ENCODE data around the gene SNX6. TPM values are rescaled to one million over a fixed set of nuclear protein-coding genes. Genes with fewer than 3 reads are reported as not detected.

The SNX6 gene
- total and polyA plus RNA-seq, 2 experiments from 2014 or later: 110 to 157 TPM

DNA sequence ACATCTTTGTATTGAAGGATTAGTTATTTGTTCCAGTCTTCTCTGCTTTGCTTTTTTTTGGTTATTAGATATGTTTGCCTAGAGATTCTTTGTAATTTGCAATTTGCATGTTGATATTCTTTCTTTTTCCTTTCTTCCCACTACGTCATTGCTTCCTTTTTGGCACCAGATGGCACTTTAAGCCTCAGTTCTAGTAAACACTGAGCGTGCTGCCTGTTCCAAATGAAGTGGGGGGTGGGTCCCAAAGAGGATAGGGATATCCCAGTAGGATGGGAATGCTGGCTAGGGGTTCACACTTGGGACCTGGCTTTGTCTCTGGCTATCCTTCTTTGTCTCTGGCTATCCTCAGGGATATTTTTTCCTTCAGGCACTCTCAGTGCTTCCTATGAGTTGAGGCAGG, 107.5 kb downstream of the SNX6 start:
- no peak overlapping the region for H3K27ac ChIP-seq (ENCODE audit: low read depth)
- peaks cover 39% of the 10 kb centered on the region for H3K36me3 ChIP-seq (ENCODE audit: insufficient read depth)
- no peaks in the 10 kb centered on the region for H3K9me3 Mint-ChIP-seq
- TF ChIP-seq NANOG (IDR thresholded peaks at IDR 0.05; ENCODE audit: borderline replicate concordance) (no peak), CREB1 (CRISPR knock-in tag; IDR thresholded peaks at IDR 0.05; ENCODE audit: low read depth) (no peak), ZNF331 (CRISPR knock-in tag; IDR thresholded peaks at IDR 0.05; ENCODE audit: low read depth) (no peak), EZH2 (IDR thresholded peaks at IDR 0.05; ENCODE audit: low read depth, unreplicated experiment) (no peak), EZH2phosphoT487 (IDR thresholded peaks at IDR 0.05; ENCODE audit: unreplicated experiment) (no peak), ZNF114 (CRISPR knock-in tag; IDR thresholded peaks at IDR 0.05) (no peak), STAT1 (IDR thresholded peaks at IDR 0.05; ENCODE audit: unreplicated experiment) (no peak), JUNB (IDR thresholded peaks at IDR 0.05; ENCODE audit: unreplicated experiment) (no peak), POLR2AphosphoS5 (IDR thresholded peaks at IDR 0.05; ENCODE audit: low read depth) (no peak)
- TF ChIP-seq, protein P1, sequence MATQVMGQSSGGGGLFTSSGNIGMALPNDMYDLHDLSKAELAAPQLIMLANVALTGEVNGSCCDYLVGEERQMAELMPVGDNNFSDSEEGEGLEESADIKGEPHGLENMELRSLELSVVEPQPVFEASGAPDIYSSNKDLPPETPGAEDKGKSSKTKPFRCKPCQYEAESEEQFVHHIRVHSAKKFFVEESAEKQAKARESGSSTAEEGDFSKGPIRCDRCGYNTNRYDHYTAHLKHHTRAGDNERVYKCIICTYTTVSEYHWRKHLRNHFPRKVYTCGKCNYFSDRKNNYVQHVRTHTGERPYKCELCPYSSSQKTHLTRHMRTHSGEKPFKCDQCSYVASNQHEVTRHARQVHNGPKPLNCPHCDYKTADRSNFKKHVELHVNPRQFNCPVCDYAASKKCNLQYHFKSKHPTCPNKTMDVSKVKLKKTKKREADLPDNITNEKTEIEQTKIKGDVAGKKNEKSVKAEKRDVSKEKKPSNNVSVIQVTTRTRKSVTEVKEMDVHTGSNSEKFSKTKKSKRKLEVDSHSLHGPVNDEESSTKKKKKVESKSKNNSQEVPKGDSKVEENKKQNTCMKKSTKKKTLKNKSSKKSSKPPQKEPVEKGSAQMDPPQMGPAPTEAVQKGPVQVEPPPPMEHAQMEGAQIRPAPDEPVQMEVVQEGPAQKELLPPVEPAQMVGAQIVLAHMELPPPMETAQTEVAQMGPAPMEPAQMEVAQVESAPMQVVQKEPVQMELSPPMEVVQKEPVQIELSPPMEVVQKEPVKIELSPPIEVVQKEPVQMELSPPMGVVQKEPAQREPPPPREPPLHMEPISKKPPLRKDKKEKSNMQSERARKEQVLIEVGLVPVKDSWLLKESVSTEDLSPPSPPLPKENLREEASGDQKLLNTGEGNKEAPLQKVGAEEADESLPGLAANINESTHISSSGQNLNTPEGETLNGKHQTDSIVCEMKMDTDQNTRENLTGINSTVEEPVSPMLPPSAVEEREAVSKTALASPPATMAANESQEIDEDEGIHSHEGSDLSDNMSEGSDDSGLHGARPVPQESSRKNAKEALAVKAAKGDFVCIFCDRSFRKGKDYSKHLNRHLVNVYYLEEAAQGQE (IDR thresholded peaks at IDR 0.05; ENCODE audit: unreplicated experiment): no peak
- TF ChIP-seq, protein P2, sequence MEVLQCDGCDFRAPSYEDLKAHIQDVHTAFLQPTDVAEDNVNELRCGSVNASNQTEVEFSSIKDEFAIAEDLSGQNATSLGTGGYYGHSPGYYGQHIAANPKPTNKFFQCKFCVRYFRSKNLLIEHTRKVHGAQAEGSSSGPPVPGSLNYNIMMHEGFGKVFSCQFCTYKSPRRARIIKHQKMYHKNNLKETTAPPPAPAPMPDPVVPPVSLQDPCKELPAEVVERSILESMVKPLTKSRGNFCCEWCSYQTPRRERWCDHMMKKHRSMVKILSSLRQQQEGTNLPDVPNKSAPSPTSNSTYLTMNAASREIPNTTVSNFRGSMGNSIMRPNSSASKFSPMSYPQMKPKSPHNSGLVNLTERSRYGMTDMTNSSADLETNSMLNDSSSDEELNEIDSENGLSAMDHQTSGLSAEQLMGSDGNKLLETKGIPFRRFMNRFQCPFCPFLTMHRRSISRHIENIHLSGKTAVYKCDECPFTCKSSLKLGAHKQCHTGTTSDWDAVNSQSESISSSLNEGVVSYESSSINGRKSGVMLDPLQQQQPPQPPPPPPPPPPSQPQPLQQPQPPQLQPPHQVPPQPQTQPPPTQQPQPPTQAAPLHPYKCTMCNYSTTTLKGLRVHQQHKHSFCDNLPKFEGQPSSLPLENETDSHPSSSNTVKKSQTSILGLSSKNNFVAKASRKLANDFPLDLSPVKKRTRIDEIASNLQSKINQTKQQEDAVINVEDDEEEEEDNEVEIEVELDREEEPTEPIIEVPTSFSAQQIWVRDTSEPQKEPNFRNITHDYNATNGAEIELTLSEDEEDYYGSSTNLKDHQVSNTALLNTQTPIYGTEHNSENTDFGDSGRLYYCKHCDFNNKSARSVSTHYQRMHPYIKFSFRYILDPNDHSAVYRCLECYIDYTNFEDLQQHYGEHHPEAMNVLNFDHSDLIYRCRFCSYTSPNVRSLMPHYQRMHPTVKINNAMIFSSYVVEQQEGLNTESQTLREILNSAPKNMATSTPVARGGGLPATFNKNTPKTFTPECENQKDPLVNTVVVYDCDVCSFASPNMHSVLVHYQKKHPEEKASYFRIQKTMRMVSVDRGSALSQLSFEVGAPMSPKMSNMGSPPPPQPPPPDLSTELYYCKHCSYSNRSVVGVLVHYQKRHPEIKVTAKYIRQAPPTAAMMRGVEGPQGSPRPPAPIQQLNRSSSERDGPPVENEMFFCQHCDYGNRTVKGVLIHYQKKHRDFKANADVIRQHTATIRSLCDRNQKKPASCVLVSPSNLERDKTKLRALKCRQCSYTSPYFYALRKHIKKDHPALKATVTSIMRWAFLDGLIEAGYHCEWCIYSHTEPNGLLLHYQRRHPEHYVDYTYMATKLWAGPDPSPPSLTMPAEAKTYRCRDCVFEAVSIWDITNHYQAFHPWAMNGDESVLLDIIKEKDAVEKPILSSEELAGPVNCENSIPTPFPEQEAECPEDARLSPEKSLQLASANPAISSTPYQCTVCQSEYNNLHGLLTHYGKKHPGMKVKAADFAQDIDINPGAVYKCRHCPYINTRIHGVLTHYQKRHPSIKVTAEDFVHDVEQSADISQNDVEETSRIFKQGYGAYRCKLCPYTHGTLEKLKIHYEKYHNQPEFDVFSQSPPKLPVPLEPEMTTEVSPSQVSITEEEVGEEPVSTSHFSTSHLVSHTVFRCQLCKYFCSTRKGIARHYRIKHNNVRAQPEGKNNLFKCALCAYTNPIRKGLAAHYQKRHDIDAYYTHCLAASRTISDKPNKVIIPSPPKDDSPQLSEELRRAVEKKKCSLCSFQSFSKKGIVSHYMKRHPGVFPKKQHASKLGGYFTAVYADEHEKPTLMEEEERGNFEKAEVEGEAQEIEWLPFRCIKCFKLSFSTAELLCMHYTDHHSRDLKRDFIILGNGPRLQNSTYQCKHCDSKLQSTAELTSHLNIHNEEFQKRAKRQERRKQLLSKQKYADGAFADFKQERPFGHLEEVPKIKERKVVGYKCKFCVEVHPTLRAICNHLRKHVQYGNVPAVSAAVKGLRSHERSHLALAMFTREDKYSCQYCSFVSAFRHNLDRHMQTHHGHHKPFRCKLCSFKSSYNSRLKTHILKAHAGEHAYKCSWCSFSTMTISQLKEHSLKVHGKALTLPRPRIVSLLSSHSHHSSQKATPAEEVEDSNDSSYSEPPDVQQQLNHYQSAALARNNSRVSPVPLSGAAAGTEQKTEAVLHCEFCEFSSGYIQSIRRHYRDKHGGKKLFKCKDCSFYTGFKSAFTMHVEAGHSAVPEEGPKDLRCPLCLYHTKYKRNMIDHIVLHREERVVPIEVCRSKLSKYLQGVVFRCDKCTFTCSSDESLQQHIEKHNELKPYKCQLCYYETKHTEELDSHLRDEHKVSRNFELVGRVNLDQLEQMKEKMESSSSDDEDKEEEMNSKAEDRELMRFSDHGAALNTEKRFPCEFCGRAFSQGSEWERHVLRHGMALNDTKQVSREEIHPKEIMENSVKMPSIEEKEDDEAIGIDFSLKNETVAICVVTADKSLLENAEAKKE (CRISPR knock-in tag; IDR thresholded peaks at IDR 0.05): no peak
- TF ChIP-seq, protein P3, sequence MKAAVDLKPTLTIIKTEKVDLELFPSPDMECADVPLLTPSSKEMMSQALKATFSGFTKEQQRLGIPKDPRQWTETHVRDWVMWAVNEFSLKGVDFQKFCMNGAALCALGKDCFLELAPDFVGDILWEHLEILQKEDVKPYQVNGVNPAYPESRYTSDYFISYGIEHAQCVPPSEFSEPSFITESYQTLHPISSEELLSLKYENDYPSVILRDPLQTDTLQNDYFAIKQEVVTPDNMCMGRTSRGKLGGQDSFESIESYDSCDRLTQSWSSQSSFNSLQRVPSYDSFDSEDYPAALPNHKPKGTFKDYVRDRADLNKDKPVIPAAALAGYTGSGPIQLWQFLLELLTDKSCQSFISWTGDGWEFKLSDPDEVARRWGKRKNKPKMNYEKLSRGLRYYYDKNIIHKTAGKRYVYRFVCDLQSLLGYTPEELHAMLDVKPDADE (IDR thresholded peaks at IDR 0.05): no peak
- TF ChIP-seq, protein P4, sequence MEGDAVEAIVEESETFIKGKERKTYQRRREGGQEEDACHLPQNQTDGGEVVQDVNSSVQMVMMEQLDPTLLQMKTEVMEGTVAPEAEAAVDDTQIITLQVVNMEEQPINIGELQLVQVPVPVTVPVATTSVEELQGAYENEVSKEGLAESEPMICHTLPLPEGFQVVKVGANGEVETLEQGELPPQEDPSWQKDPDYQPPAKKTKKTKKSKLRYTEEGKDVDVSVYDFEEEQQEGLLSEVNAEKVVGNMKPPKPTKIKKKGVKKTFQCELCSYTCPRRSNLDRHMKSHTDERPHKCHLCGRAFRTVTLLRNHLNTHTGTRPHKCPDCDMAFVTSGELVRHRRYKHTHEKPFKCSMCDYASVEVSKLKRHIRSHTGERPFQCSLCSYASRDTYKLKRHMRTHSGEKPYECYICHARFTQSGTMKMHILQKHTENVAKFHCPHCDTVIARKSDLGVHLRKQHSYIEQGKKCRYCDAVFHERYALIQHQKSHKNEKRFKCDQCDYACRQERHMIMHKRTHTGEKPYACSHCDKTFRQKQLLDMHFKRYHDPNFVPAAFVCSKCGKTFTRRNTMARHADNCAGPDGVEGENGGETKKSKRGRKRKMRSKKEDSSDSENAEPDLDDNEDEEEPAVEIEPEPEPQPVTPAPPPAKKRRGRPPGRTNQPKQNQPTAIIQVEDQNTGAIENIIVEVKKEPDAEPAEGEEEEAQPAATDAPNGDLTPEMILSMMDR (conservative IDR thresholded peaks at IDR 0.05; ENCODE audit: low read depth in 2 of 2): no peak
- H3K27ac Mint-ChIP-seq: no peak overlapping the region
- no peaks in the 10 kb centered on the region for H3F3A ChIP-seq (replicated peaks; ENCODE audit: low read depth)
- H3K27me3 ChIP-seq (ENCODE audit: insufficient read depth): no peaks in the 10 kb centered on the region
- H4K20me1 ChIP-seq (replicated peaks; ENCODE audit: insufficient read depth): no peaks in the 10 kb centered on the region; the same call in 1 of the 2 replicates
- no peaks in the 10 kb centered on the region for H3K4me1 Mint-ChIP-seq
- ATAC-seq: no peak
- H3K79me2 ChIP-seq (replicated peaks; ENCODE audit: insufficient read depth): no peaks in the 10 kb centered on the region
- no peak for DNase-seq (ENCODE audit: low spot score)
- no peak overlapping the region for H2AFZ ChIP-seq
- no peaks in the 10 kb centered on the region for H3K4me1 ChIP-seq (ENCODE audit: insufficient read depth)
- no peaks in the 10 kb centered on the region for H3K27me3 Mint-ChIP-seq (ENCODE audit: insufficient read depth, low read depth, poor library complexity)
- H3K9me2 ChIP-seq (ENCODE audit: insufficient read depth): no peaks in the 10 kb centered on the region
- peaks cover 62% of the 10 kb centered on the region for H3K36me3 Mint-ChIP-seq (ENCODE audit: low read depth)
- H3K4me3 ChIP-seq: no peak overlapping the region
- no peak overlapping the region for H3K4me3 Mint-ChIP-seq
- H3K4me2 ChIP-seq: no peak overlapping the region
